ENCODE results near the gene MAST3. TPM values are rescaled to one million over a fixed set of nuclear protein-coding genes. Genes with fewer than 3 reads are reported as not detected.
A peak's percentile ranks its signal among the peaks of the same experiment; 100 is the strongest.

The MAST3 gene
- total and polyA plus RNA-seq, 10 donors: 8.9 to 52.7 (median 38.2) TPM

DNA sequence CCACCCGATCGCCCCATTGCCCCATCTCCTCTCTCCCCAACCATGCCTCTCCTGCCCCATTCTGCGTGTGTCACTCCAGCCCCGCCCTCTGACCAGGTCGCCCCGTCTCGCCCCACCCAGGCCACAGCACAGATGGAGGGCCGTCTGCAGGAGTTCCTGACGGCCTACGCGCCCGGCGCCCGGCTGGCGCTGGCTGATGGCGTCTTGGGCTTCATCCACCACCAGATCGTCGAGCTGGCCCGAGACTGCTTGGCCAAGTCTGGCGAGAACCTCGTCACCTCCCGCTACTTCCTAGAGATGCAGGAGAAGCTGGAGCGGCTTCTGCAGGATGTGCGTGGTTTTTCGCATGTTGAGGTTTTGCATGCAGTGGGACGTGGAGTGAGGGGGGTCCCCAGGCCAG, 26.2 kb downstream of the MAST3 start:
- WGBS, 5 donors: 79 to 89% (median 80%) methylated on average over 21 to 26 of the region's 26 CpGs
- Histone ChIP-seq H3K27ac (no peak overlapping the region), H3K9me3 (no peaks in the 10 kb centered on the region), H3K27me3 (replicated peaks in 1 of 7) (no peaks in the 10 kb centered on the region), H3K4me1 (peaks cover 8 to 82% (median 21%) of the 10 kb centered on the region in 6 donors), H3K36me3 (peaks cover 0 to 87% (median 67%) of the 10 kb centered on the region in 6 donors), H3K4me3 (no peak overlapping the region)
- intact Hi-C loops (cut with DNase I; ENCODE audit: low total_unique reads): no loop called here
- TF ChIP-seq, protein P1, sequence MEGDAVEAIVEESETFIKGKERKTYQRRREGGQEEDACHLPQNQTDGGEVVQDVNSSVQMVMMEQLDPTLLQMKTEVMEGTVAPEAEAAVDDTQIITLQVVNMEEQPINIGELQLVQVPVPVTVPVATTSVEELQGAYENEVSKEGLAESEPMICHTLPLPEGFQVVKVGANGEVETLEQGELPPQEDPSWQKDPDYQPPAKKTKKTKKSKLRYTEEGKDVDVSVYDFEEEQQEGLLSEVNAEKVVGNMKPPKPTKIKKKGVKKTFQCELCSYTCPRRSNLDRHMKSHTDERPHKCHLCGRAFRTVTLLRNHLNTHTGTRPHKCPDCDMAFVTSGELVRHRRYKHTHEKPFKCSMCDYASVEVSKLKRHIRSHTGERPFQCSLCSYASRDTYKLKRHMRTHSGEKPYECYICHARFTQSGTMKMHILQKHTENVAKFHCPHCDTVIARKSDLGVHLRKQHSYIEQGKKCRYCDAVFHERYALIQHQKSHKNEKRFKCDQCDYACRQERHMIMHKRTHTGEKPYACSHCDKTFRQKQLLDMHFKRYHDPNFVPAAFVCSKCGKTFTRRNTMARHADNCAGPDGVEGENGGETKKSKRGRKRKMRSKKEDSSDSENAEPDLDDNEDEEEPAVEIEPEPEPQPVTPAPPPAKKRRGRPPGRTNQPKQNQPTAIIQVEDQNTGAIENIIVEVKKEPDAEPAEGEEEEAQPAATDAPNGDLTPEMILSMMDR (IDR thresholded peaks at IDR 0.05 in 8 of 11, conservative IDR thresholded peaks at IDR 0.05 in 3 of 11): no peak
- TF ChIP-seq POLR2A (IDR thresholded peaks at IDR 0.05) (no peak), POLR2AphosphoS5 (IDR thresholded peaks at IDR 0.05) (peak in 1 of 3 donors; percentile 34)
- DNase-seq: no peak

- no peak for TF ChIP-seq POLR2AphosphoS5 (IDR thresholded peaks at IDR 0.05)
- Histone ChIP-seq H3K4me3 (no peak overlapping the region), H3K36me3 (peaks cover 0 to 100% (median 86%) of the 10 kb centered on the region in 6 donors), H3K27me3 (replicated peaks in 1 of 7) (no peaks in the 10 kb centered on the region), H3K27ac (no peak overlapping the region), H3K9me3 (no peaks in the 10 kb centered on the region), H3K4me1 (peaks cover 0 to 64% (median 2%) of the 10 kb centered on the region in 6 donors)
- intact Hi-C loops (cut with DNase I; ENCODE audit: low total_unique reads): no loop called here
- DNase-seq: no peak
- 73 to 100% (median 92%) methylated on average over 2 of the region's 2 CpGs for WGBS, 5 donors
These were observed 28.5 kb downstream of the MAST3 start for GRCh38 chr19:18126097-18126496.

DNA sequence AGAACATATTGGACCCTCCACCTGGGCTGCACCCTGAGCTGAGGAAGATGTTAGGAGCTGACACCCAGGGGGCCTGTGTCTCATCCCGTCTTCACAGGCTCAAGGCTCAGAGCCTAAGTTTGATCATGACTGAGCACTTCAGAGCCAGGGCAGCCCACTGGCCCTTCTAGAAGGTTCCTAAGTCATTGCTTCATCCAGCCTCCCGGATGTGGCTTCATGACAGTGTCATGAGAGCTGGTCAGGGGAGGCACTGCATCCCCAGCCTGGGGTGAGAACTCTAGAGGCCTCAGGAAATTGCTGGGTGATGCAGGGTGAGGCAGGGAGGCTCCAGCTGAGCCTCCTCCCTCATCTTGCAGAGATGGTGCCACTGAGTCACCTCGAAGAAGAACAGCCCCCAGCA, 30.5 kb downstream of the MAST3 start:
- peaks cover 0 to 44% (median 2%) of the 10 kb centered on the region in 6 donors for H3K4me1 ChIP-seq
- WGBS, 5 donors: 55 to 90% (median 57%) methylated on average over 3 of the region's 3 CpGs
- H3K4me3 ChIP-seq: no peak overlapping the region
- intact Hi-C loops (cut with DNase I; ENCODE audit: low total_unique reads): no loop called here
- DNase-seq: no peak
- no peaks in the 10 kb centered on the region for H3K27me3 ChIP-seq (replicated peaks in 1 of 7)
- H3K36me3 ChIP-seq: peaks cover 0 to 100% (median 86%) of the 10 kb centered on the region in 6 donors
- peak in 1 of 3 donors; percentile 41 for TF ChIP-seq POLR2AphosphoS5 (IDR thresholded peaks at IDR 0.05)
- TF ChIP-seq, protein P1 (IDR thresholded peaks at IDR 0.05 in 8 of 11, conservative IDR thresholded peaks at IDR 0.05 in 3 of 11): no peak
- H3K9me3 ChIP-seq: no peaks in the 10 kb centered on the region
- peak overlapping the region in 5 of 8 donors; percentile 38 to 64 (median 59) for H3K27ac ChIP-seq

- H3K4me3 ChIP-seq: no peak overlapping the region
- DNase-seq: no peak
- 92 to 98% (median 96%) methylated on average over 11 to 12 of the region's 12 CpGs for WGBS, 5 donors
- H3K27me3 ChIP-seq (replicated peaks in 1 of 7): no peaks in the 10 kb centered on the region
- H3K27ac ChIP-seq: peak overlapping the region in 3 of 8 donors; percentile 53 to 64 (median 59)
- H3K4me1 ChIP-seq: peaks cover 0 to 38% (median 2%) of the 10 kb centered on the region in 6 donors
- intact Hi-C loops (cut with DNase I; ENCODE audit: low total_unique reads): no loop called here
- H3K36me3 ChIP-seq: peaks cover 0 to 100% (median 86%) of the 10 kb centered on the region in 6 donors
- H3K9me3 ChIP-seq: no peaks in the 10 kb centered on the region
- TF ChIP-seq POLR2AphosphoS5 (IDR thresholded peaks at IDR 0.05) (peak in 1 of 3 donors; percentile 15), POLR2A (IDR thresholded peaks at IDR 0.05) (no peak)
These were observed 31.2 kb downstream of the MAST3 start for GRCh38 chr19:18128805-18129204.

GRCh38 chr19:18130523-18131242, 33.1 kb downstream of the MAST3 start:
- H3K4me1 ChIP-seq: peaks cover 0 to 31% (median 2%) of the 10 kb centered on the region in 6 donors
- no peaks in the 10 kb centered on the region for H3K27me3 ChIP-seq (replicated peaks in 1 of 7)
- no peak overlapping the region for H3K4me3 ChIP-seq
- H3K36me3 ChIP-seq: peaks cover 0 to 100% (median 88%) of the 10 kb centered on the region in 6 donors
- H3K27ac ChIP-seq: no peak overlapping the region
- TF ChIP-seq, protein P1 (IDR thresholded peaks at IDR 0.05 in 8 of 11, conservative IDR thresholded peaks at IDR 0.05 in 3 of 11): no peak
- peak in 1 of 3 donors; percentile 16 for TF ChIP-seq POLR2AphosphoS5 (IDR thresholded peaks at IDR 0.05)
- intact Hi-C loops (cut with DNase I; ENCODE audit: low total_unique reads): no loop called here
- DNase-seq: no peak
- 94 to 99% (median 97%) methylated on average over 18 to 21 of the region's 21 CpGs for WGBS, 5 donors
- no peaks in the 10 kb centered on the region for H3K9me3 ChIP-seq
